Measurements from ENCODE around the gene CNOT6. TPM values are rescaled to one million over a fixed set of nuclear protein-coding genes. Genes with fewer than 3 reads are reported as not detected.
A peak's percentile ranks its signal among the peaks of the same experiment; 100 is the strongest.

CNOT6 gene
- total RNA-seq, 3 donors from 2014 or later (not counting 1 experiment from before 2014, with no cell fraction given), result 20.9 to 32.4 (median 26.1) TPM

GRCh38 chr5:180522330-180522729, 28.2 kb downstream of the CNOT6 start:
- H3K4me1 ChIP-seq (ENCODE audit: control insufficient read depth, insufficient read depth, low read length), result peaks cover 4% of the 10 kb centered on the region
- H3K9me3 Mint-ChIP-seq, result no peaks in the 10 kb centered on the region

DNA sequence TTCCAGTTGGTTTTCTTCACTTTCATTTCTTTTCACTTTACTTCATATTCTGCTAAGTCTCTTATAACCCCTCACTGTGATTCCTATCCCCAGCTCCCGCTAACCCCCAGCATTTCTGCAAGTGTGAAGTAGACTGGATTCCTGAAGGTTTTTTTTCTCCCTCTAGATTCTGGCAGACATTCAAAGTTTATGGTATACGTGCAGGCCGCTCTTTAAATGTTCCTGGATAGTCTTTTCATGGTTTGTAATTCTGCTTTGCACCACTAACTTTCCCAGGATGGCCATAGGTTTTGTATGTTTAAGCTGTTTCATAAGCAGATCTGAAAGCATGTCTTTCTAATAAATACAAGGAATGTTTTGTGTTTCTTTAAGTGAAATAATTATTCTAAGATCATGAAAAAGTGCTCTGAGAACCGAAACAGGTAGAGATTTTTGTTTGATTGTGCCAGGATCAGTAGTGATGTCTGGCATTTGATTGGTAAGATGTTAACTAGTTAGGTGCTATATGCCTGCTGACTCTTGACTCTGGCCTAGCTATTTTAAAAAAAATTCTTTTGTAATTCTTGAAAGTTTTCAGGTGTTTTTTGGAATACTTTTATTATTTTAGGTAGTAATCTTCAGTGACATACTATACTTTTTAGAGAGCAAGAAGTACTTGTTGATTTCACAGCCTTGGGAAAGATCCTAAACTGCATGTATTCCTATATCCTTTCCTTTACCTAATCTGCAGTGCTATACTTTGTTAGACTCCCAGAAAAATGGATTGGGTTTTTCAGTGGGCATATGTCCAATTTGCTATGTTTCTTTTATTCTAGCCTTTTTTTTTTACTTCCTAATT, 29.7 kb downstream of the CNOT6 start:
- no peaks in the 10 kb centered on the region for H3K36me3 Mint-ChIP-seq
- H3K27ac ChIP-seq (ENCODE audit: low read length), result no peak overlapping the region
- ATAC-seq (no peak), DNase-seq (no peak)
- peaks cover 4% of the 10 kb centered on the region for H3K4me1 ChIP-seq (ENCODE audit: control insufficient read depth, insufficient read depth, low read length)
- no peaks in the 10 kb centered on the region for H3K27me3 Mint-ChIP-seq (ENCODE audit: low read depth in 2 of 2)
- intact Hi-C loops (cut with micrococcal nuclease), result no loop called here
- WGBS (ENCODE audit: insufficient coverage), result 95% methylated on average over 1 of the region's 4 CpGs
- H3K27me3 ChIP-seq (ENCODE audit: control insufficient read depth, insufficient read depth, low read length), result no peaks in the 10 kb centered on the region
- no peak overlapping the region for H3K4me3 Mint-ChIP-seq
- peaks cover 56 to 66% of the 10 kb centered on the region in 2 donors for H3K4me1 Mint-ChIP-seq
- no peaks in the 10 kb centered on the region for H3K9me3 ChIP-seq (ENCODE audit: control insufficient read depth, insufficient read depth, low read length)
- H3K27ac Mint-ChIP-seq, result peak overlapping the region; percentile 47 to 75
- no peaks in the 10 kb centered on the region for H3K9me3 Mint-ChIP-seq
- H3K4me3 ChIP-seq (ENCODE audit: low read length), result no peak overlapping the region
- no peaks in the 10 kb centered on the region for H3K36me3 ChIP-seq (ENCODE audit: control insufficient read depth, insufficient read depth, low read length)
- no peak for TF ChIP-seq CTCF (IDR thresholded peaks at IDR 0.05)

More at GRCh38 chr5:180522330-180522729, 28.2 kb downstream of the CNOT6 start:
- no peak for TF ChIP-seq CTCF (IDR thresholded peaks at IDR 0.05)
- 80% methylated on average over 5 of the region's 5 CpGs for WGBS (ENCODE audit: insufficient coverage)
- Mint-ChIP-seq H3K27ac (peak overlapping the region in 1 of 2 donors; percentile 75), H3K4me3 (no peak overlapping the region), H3K36me3 (no peaks in the 10 kb centered on the region), H3K27me3 (ENCODE audit: low read depth in 2 of 2) (no peaks in the 10 kb centered on the region), H3K4me1 (peaks cover 66 to 80% of the 10 kb centered on the region in 2 donors)
- no peaks in the 10 kb centered on the region for H3K36me3 ChIP-seq (ENCODE audit: control insufficient read depth, insufficient read depth, low read length)
- no peak overlapping the region for H3K4me3 ChIP-seq (ENCODE audit: low read length)
- intact Hi-C loops (cut with micrococcal nuclease), result no loop called here
- no peak for DNase-seq
- no peaks in the 10 kb centered on the region for H3K27me3 ChIP-seq (ENCODE audit: control insufficient read depth, insufficient read depth, low read length)
- ATAC-seq, result no peak
- no peak overlapping the region for H3K27ac ChIP-seq (ENCODE audit: low read length)
- no peaks in the 10 kb centered on the region for H3K9me3 ChIP-seq (ENCODE audit: control insufficient read depth, insufficient read depth, low read length)

GRCh38 chr5:180525399-180525798, 31.2 kb downstream of the CNOT6 start:
- Histone ChIP-seq H3K27me3 (ENCODE audit: control insufficient read depth, insufficient read depth, low read length) (no peaks in the 10 kb centered on the region), H3K4me3 (ENCODE audit: low read length) (no peak overlapping the region), H3K36me3 (ENCODE audit: control insufficient read depth, insufficient read depth, low read length) (peaks cover 3% of the 10 kb centered on the region), H3K4me1 (ENCODE audit: control insufficient read depth, insufficient read depth, low read length) (peaks cover 4% of the 10 kb centered on the region), H3K27ac (ENCODE audit: low read length) (no peak overlapping the region), H3K9me3 (ENCODE audit: control insufficient read depth, insufficient read depth, low read length) (no peaks in the 10 kb centered on the region)
- ATAC-seq, result peak in 2 of 3 donors; percentile 42 to 61
- no peaks in the 10 kb centered on the region for H3K27me3 Mint-ChIP-seq (ENCODE audit: low read depth in 2 of 2)
- H3K9me3 Mint-ChIP-seq, result no peaks in the 10 kb centered on the region
- WGBS (ENCODE audit: insufficient coverage), result 81% methylated on average over 4 of the region's 4 CpGs
- H3K27ac Mint-ChIP-seq, result peak overlapping the region in 1 of 2 donors; percentile 40
- H3K36me3 Mint-ChIP-seq, result no peaks in the 10 kb centered on the region
- H3K4me1 Mint-ChIP-seq, result peaks cover 53 to 56% of the 10 kb centered on the region in 2 donors
- no peak for TF ChIP-seq CTCF (IDR thresholded peaks at IDR 0.05)
- intact Hi-C loops (cut with micrococcal nuclease), result no loop called here
- peak in 1 of 2 donors; percentile 12 for DNase-seq
- no peak overlapping the region for H3K4me3 Mint-ChIP-seq
